Endothelial cell of umbilical vein (primary cell): ENCODE measurements around the gene ANKRD34B. TPM values are rescaled to one million over a fixed set of nuclear protein-coding genes. Genes with fewer than 3 reads are reported as not detected.

Source experiments
- BruUV-seq: library from RNA; stranded (reverse); fragments of 400-500 nt; replicated peaks from 2 replicates; lab custom pipeline; 2021; lab: Mats Ljungman, UMichigan
- CTCF ChIA-PET: fragments of 300-600, 350-600 bp; sonication (Branson Sonifier 250); formaldehyde crosslinking; loops from one replicate; lab custom pipeline; 2021; ENCODE audit warnings: antibody characterized with exemption, inconsistent platforms; lab: Charles Lee
- POLR2A ChIA-PET: fragments of 300-600, 350-600 bp; sonication (Branson Sonifier 250); formaldehyde crosslinking; loops from one replicate; lab custom pipeline; 2021; ENCODE audit warnings: antibody characterized with exemption, inconsistent platforms; lab: Charles Lee
- DNase-seq: peaks from one replicate; pipeline ENCODE4 v3.0.0-alpha.2; 2011; ENCODE audit warnings: low read depth, low spot score
- FAIRE-seq: peaks from 2 replicates; lab custom pipeline; 2011; peaks lifted over from hg19 to GRCh38; lab: Jason Lieb, UNC
- H2AFZ ChIP-seq: 2 replicates; pipeline ENCODE4 v1.6.0; 2012; ENCODE audit warnings: low read depth, low read length, control low read depth, inconsistent platforms
- H3K27ac ChIP-seq: 2 replicates; pipeline ENCODE4 v1.5.1; 2011; ENCODE audit warnings: low read depth, mild to moderate bottlenecking, control low read depth, low read length, moderate library complexity; ENCODE audit not compliant: insufficient read depth
- H3K27me3 ChIP-seq, 2 experiments: 2 replicates each; pipeline versions ENCODE4 v1.6.0 to v1.6.1; 2011; ENCODE audit warnings: low read length in 2 of 2, mixed read lengths in 1 of 2; ENCODE audit not compliant: control insufficient read depth in 2 of 2, insufficient read depth in 2 of 2
- H3K36me3 ChIP-seq, 2 experiments: 2 replicates in 1 of 2; 3 replicates in 1 of 2; pipeline ENCODE4 v1.5.1; 2011; ENCODE audit warnings: low read length in 2 of 2, mild to moderate bottlenecking in 1 of 2, moderate library complexity in 1 of 2; ENCODE audit not compliant: control insufficient read depth in 2 of 2, insufficient read depth in 2 of 2; ENCODE audit errors: extremely low read depth in 1 of 2
- H3K4me1 ChIP-seq: 3 replicates; pipeline ENCODE4 v1.5.1; 2011; ENCODE audit warnings: mild to moderate bottlenecking, low read length; ENCODE audit not compliant: control insufficient read depth, insufficient read depth; ENCODE audit errors: extremely low read depth
- H3K4me2 ChIP-seq: 2 replicates; pipeline ENCODE4 v1.6.1; 2011; ENCODE audit warnings: low read length, control low read depth, mixed read lengths; ENCODE audit not compliant: insufficient read depth
- H3K4me3 ChIP-seq, 3 experiments: fragments of 200-600 bp in 1 of 3; sonication (generic), shearing (Covaris generic) in 1 of 3; replicated peaks in 1 of 3; 2 replicates each; pipeline ENCODE4 v1.5.1; 2011 to 2016; ENCODE audit warnings: control low read depth in 3 of 3, low read length in 3 of 3, mild to moderate bottlenecking in 2 of 3, inconsistent platforms in 1 of 3, low read depth in 1 of 3, moderate library complexity in 1 of 3; ENCODE audit not compliant: insufficient read depth in 1 of 3
- H3K79me2 ChIP-seq: 2 replicates; pipeline ENCODE4 v1.6.0; 2012; ENCODE audit warnings: low read length, inconsistent platforms; ENCODE audit not compliant: control insufficient read depth, insufficient read depth
- H3K9ac ChIP-seq: replicated peaks from 2 replicates; pipeline ENCODE3; 2011; ENCODE audit warnings: low read length, control low read depth; ENCODE audit not compliant: insufficient read depth; ENCODE audit errors: extremely low read depth
- H3K9me1 ChIP-seq: replicated peaks from 3 replicates; pipeline ENCODE4 v1.6.0; 2011; ENCODE audit warnings: mild to moderate bottlenecking, low read length; ENCODE audit not compliant: control insufficient read depth, insufficient read depth; ENCODE audit errors: extremely low read depth
- H3K9me3 ChIP-seq: replicated peaks from 2 replicates; pipeline ENCODE4 v1.5.1; 2012; ENCODE audit warnings: low read length, inconsistent platforms; ENCODE audit not compliant: control insufficient read depth, insufficient read depth
- H4K20me1 ChIP-seq: replicated peaks from 2 replicates; pipeline ENCODE3; 2011; ENCODE audit warnings: mild to moderate bottlenecking, low read length; ENCODE audit not compliant: control insufficient read depth, insufficient read depth; ENCODE audit errors: extremely low read depth
- CTCF ChIP-seq, 2 donors: IDR thresholded peaks; 1 replicate in 1 of 2; 2 replicates in 1 of 2; pipeline ENCODE4 v1.5.1; 2011; ENCODE audit warnings: low read length in 2 of 2, mild to moderate bottlenecking in 2 of 2, moderate library complexity in 2 of 2, control low read depth in 1 of 2, inconsistent platforms in 1 of 2, low read depth in 1 of 2; ENCODE audit not compliant: insufficient read depth in 1 of 2; ENCODE audit errors: extremely low read depth in 1 of 2
- EZH2 ChIP-seq: IDR thresholded peaks from 2 replicates; pipeline ENCODE4 v1.6.1; 2012; ENCODE audit warnings: borderline replicate concordance, low read depth, mild to moderate bottlenecking, moderate library complexity, low read length, inconsistent platforms; ENCODE audit not compliant: severe bottlenecking
- FOS ChIP-seq: IDR thresholded peaks from 2 replicates; pipeline ENCODE4 v1.6.1; 2011; ENCODE audit warnings: mild to moderate bottlenecking, low read length, moderate library complexity, borderline replicate concordance; ENCODE audit not compliant: insufficient read depth
- GATA2 ChIP-seq: IDR thresholded peaks from 2 replicates; pipeline ENCODE4 v1.7.0; 2011; ENCODE audit warnings: low read depth, mild to moderate bottlenecking, moderate library complexity, mixed read lengths, low read length; ENCODE audit not compliant: insufficient read length, insufficient read depth
- JUN ChIP-seq: IDR thresholded peaks from 2 replicates; pipeline ENCODE4 v1.6.1; 2011; ENCODE audit warnings: borderline replicate concordance, low read depth; ENCODE audit not compliant: insufficient read length, insufficient read depth
- MAX ChIP-seq: IDR thresholded peaks from 2 replicates; pipeline ENCODE4 v1.6.1; 2011; ENCODE audit not compliant: insufficient read depth, insufficient read length
- MYC ChIP-seq: IDR thresholded peaks from one replicate; pipeline ENCODE4 v1.6.1; 2011; ENCODE audit warnings: mild to moderate bottlenecking, low read depth, low read length
- POLR2A ChIP-seq: IDR thresholded peaks from 2 replicates; pipeline ENCODE4 v1.6.1; 2012; ENCODE audit warnings: low read depth, mild to moderate bottlenecking, control low read depth, low read length
- POLR2AphosphoS5 ChIP-seq: IDR thresholded peaks from 2 replicates; pipeline ENCODE4 v1.6.1; 2012; ENCODE audit warnings: low read depth, mild to moderate bottlenecking, control low read depth, low read length, moderate library complexity; ENCODE audit not compliant: insufficient read depth
- dilution Hi-C: fragments of 300-500 bp; cut with MboI; formaldehyde crosslinking; loops from one replicate; pipeline ENCODE4 v1.15.0; 2019; ENCODE audit warnings: low sequenced_read_pairs; ENCODE audit not compliant: extremely low pct_ligation_motif_present
- intact Hi-C: fragments of 100-400 bp; cut with micrococcal nuclease; formaldehyde crosslinking; loops from one replicate; pipeline ENCODE4 v1.10.0; 2022
- polyA plus RNA-seq, 4 experiments: library from polyadenylated mRNA; depleted of rRNA in 3 of 4; stranded (reverse) in 3 of 4; unstranded in 1 of 4; fragments of >200 nt; gene quantifications; 2 replicates each; pipeline versions ENCODE4 v1.2.1 to v1.2.3, GENCODE V29; 2011 to 2012; ENCODE audit warnings: missing spikeins in 1 of 4
- total RNA-seq: library from RNA; stranded (reverse); gene quantifications from 2 replicates; pipeline ENCODE4 v1.2.3, GENCODE V29; 2021

The ANKRD34B gene
- total and polyA plus RNA-seq, 2 donors (not counting 3 experiments of a cell fraction or from before 2014, with no cell fraction given) = not detected

GRCh38 chr5:80608731-80609130 is 38.7 kb upstream of the ANKRD34B start:
- POLR2A ChIA-PET = no interaction called here
- dilution Hi-C loops = no loop called here

More at GRCh38 chr5:80608731-80609130, 38.7 kb upstream of the ANKRD34B start:
- no TSS peak for BruUV-seq
- H3K4me2 ChIP-seq = no peak overlapping the region
- no peaks in the 10 kb centered on the region for H3K9me3 ChIP-seq
- intact Hi-C loops = no loop called here
- H3K27me3 ChIP-seq = no peaks in the 10 kb centered on the region
- H4K20me1 ChIP-seq = no peaks in the 10 kb centered on the region
- no peak overlapping the region for H2AFZ ChIP-seq
- no peaks in the 10 kb centered on the region for H3K4me1 ChIP-seq
- FAIRE-seq (no peak), DNase-seq (no peak)
- no peak overlapping the region for H3K27ac ChIP-seq
- no peak for TF ChIP-seq CTCF (IDR thresholded peaks at IDR 0.05; ENCODE audit: extremely low read depth in 1 of 2, insufficient read depth in 1 of 2, low read depth in 1 of 2, low read length in 2 of 2)
- no peak for TF ChIP-seq GATA2
- TF ChIP-seq FOS = no peak
- TF ChIP-seq MYC = no peak
- no peak for TF ChIP-seq POLR2A
- no peak for TF ChIP-seq MAX
- no peak for TF ChIP-seq JUN
- no peak for TF ChIP-seq POLR2AphosphoS5
- no peak for TF ChIP-seq EZH2
- no peak overlapping the region for H3K9ac ChIP-seq
- H3K9me1 ChIP-seq = no peaks in the 10 kb centered on the region
- H3K79me2 ChIP-seq = no peaks in the 10 kb centered on the region
- no peak overlapping the region for H3K4me3 ChIP-seq
- no peaks in the 10 kb centered on the region for H3K36me3 ChIP-seq
- CTCF ChIA-PET = interaction anchor here (0.7 to 1.6 kb wide), 2 partner anchors 10 to 31 kb away, joined by 3 read pairs; no protein-coding TSS in a partner anchor
